Measurements from ENCODE around the gene NUP153. TPM values are rescaled to one million over a fixed set of nuclear protein-coding genes. Genes with fewer than 3 reads are reported as not detected.

The NUP153 gene
- total RNA-seq, 1 experiment from 2014 or later: 36.3 TPM

DNA sequence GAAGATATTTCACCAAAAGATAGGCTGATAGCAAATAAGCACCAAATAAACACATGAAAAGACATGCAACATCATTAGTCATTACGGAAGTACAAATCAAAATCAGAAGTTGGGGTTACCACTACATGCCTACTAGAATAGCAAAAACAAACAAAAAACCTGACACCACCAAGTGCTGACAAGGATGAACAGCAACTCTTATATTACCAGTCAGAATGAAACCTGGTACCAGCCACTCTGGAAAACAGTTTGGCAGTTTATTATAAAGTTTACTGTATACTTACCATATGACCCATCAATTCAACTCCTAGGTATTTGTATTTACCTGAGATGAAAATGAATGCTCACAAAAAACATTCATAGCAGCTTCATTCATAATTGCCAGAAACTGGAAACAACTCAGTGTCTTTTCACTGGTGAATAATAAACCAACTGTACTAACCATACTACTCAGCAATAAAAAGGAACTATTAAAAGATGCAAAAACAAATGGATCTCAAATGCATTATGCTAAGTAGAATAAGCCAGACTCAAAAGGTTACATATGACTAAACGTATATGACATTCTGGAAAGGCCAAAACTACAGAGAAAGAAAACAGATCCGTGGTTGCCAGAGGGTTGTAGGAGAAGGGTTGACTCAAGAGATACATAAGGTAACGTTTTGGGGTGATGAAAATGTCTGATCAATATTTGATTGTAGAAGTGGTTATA lies 33.0 kb downstream of the NUP153 start:
- DNase-seq: no peak
- TF ChIP-seq CTCF (IDR thresholded peaks at IDR 0.05; ENCODE audit: unreplicated experiment): no peak
- Mint-ChIP-seq H3K36me3 (ENCODE audit: insufficient read depth, unreplicated experiment) (peaks cover 19% of the 10 kb centered on the region), H3K4me1 (ENCODE audit: low read depth, unreplicated experiment) (no peaks in the 10 kb centered on the region), H3K9me3 (ENCODE audit: low read depth, unreplicated experiment) (no peaks in the 10 kb centered on the region), H3K27ac (ENCODE audit: unreplicated experiment) (no peak overlapping the region), H3K4me3 (ENCODE audit: low read depth, unreplicated experiment) (no peak overlapping the region), H3K27me3 (ENCODE audit: unreplicated experiment) (no peaks in the 10 kb centered on the region)
- no TSS peak for BruUV-seq (replicated peaks)
- intact Hi-C loops (cut with micrococcal nuclease; ENCODE audit: unreplicated experiment): no loop called here
- CTCF ChIA-PET: no interaction called here

- Mint-ChIP-seq H3K27ac (ENCODE audit: unreplicated experiment) (no peak overlapping the region), H3K9me3 (ENCODE audit: low read depth, unreplicated experiment) (no peaks in the 10 kb centered on the region), H3K27me3 (ENCODE audit: unreplicated experiment) (no peaks in the 10 kb centered on the region), H3K36me3 (ENCODE audit: insufficient read depth, unreplicated experiment) (peaks cover 29% of the 10 kb centered on the region), H3K4me3 (ENCODE audit: low read depth, unreplicated experiment) (no peak overlapping the region), H3K4me1 (ENCODE audit: low read depth, unreplicated experiment) (no peaks in the 10 kb centered on the region)
- TF ChIP-seq CTCF (IDR thresholded peaks at IDR 0.05; ENCODE audit: unreplicated experiment): no peak
- BruUV-seq (replicated peaks): no TSS peak
- CTCF ChIA-PET: interaction anchor here (0.6 kb wide), 2 partner anchors 16 to 35 kb away, joined by 3 to 4 read pairs; partner anchors contain the start of gene NUP153
- no peak for DNase-seq
- intact Hi-C loops (cut with micrococcal nuclease; ENCODE audit: unreplicated experiment): no loop called here
These were observed 34.5 kb downstream of the NUP153 start for GRCh38 chr6:17672064-17672718.

DNA sequence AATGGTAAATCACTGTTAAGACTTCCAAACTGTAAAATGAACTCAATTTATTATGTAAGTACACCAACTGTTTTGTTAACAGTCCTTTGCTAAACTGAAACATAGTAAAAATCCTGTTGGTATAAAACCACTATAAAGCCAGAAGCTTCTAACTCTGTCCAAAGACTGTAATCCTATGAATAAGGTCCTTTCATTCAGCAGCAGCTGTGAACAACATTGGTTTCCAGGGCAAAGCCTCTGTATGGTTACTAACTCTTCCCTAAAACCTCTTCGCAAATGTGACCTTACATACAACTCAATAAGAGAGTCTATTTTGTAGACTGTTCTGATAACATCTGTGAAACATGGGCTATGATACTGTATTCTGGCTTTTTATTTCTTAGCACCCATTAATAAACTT lies 40.1 kb downstream of the NUP153 start:
- no TSS peak for BruUV-seq (replicated peaks)
- Mint-ChIP-seq H3K9me3 (ENCODE audit: low read depth, unreplicated experiment) (no peaks in the 10 kb centered on the region), H3K27me3 (ENCODE audit: unreplicated experiment) (no peaks in the 10 kb centered on the region), H3K4me3 (ENCODE audit: low read depth, unreplicated experiment) (no peak overlapping the region), H3K36me3 (ENCODE audit: insufficient read depth, unreplicated experiment) (peaks cover 31% of the 10 kb centered on the region), H3K27ac (ENCODE audit: unreplicated experiment) (no peak overlapping the region), H3K4me1 (ENCODE audit: low read depth, unreplicated experiment) (no peaks in the 10 kb centered on the region)
- no peak for TF ChIP-seq CTCF (IDR thresholded peaks at IDR 0.05; ENCODE audit: unreplicated experiment)
- intact Hi-C loops (cut with micrococcal nuclease; ENCODE audit: unreplicated experiment): no loop called here
- no peak for DNase-seq
- CTCF ChIA-PET: no interaction called here

- no peak overlapping the region for H3K4me3 Mint-ChIP-seq (ENCODE audit: low read depth, unreplicated experiment)
- no TSS peak for BruUV-seq (replicated peaks)
- intact Hi-C loops (cut with micrococcal nuclease; ENCODE audit: unreplicated experiment): no loop called here
These were observed 41.6 kb downstream of the NUP153 start for GRCh38 chr6:17665132-17665531.

More at GRCh38 chr6:17665132-17665531, 41.6 kb downstream of the NUP153 start:
- Mint-ChIP-seq H3K27me3 (ENCODE audit: unreplicated experiment) (no peaks in the 10 kb centered on the region), H3K9me3 (ENCODE audit: low read depth, unreplicated experiment) (no peaks in the 10 kb centered on the region), H3K36me3 (ENCODE audit: insufficient read depth, unreplicated experiment) (peaks cover 23% of the 10 kb centered on the region), H3K27ac (ENCODE audit: unreplicated experiment) (no peak overlapping the region), H3K4me1 (ENCODE audit: low read depth, unreplicated experiment) (no peaks in the 10 kb centered on the region)
- no peak for TF ChIP-seq CTCF (IDR thresholded peaks at IDR 0.05; ENCODE audit: unreplicated experiment)
- CTCF ChIA-PET: no interaction called here
- no peak for DNase-seq

Data from Calu3 (cell line).